K562 (cell line): ENCODE measurements around the gene STK16. TPM values are rescaled to one million over a fixed set of nuclear protein-coding genes. Genes with fewer than 3 reads are reported as not detected.

Experiments
- ATF1 ChIP-seq, 2 experiments: fragments of 450-650 bp in 1 of 2; IDR thresholded peaks; 2 replicates each; pipeline ENCODE4 v1.6.1; 2016; ENCODE audit warnings: missing compliant biosample characterization in 1 of 2, missing genetic modification characterization in 1 of 2
- CTCF ChIP-seq, 3 experiments: IDR thresholded peaks in 2 of 3; conservative IDR thresholded peaks in 1 of 3; 2 replicates each; pipeline ENCODE4 v1.5.1; 2011 to 2012; ENCODE audit warnings: low read length in 3 of 3, mild to moderate bottlenecking in 3 of 3, control low read depth in 2 of 3, improper control_type of control experiment in 1 of 3, inconsistent platforms in 1 of 3, low read depth in 1 of 3, mixed read lengths in 1 of 3, moderate library complexity in 1 of 3; ENCODE audit not compliant: insufficient read depth in 2 of 3
- EP300 ChIP-seq: IDR thresholded peaks from 2 replicates; pipeline ENCODE4 v1.6.1; 2012; ENCODE audit warnings: low read length, improper control_type of control experiment
- MGA ChIP-seq: fragments of 450-650 bp; IDR thresholded peaks from 2 replicates; pipeline ENCODE4 v1.6.1; 2016; ENCODE audit warnings: mild to moderate bottlenecking, moderate library complexity
- NFRKB ChIP-seq: fragments of 450-650 bp; IDR thresholded peaks from 2 replicates; pipeline ENCODE4 v1.6.1; 2016; ENCODE audit warnings: low read depth
- TEAD1 ChIP-seq, 2 experiments: fragments of 450-650 bp in 1 of 2; sonication (generic) in 1 of 2; formaldehyde crosslinking; IDR thresholded peaks; 2 replicates each; pipeline versions ENCODE4 v1.4.0 to v1.8.0; 2020 to 2022; ENCODE audit warnings: mild to moderate bottlenecking in 2 of 2, missing genetic modification reagents in 1 of 2
- TSHZ1 ChIP-seq: fragments of 250-450 bp; sonication (Bioruptor Pico); IDR thresholded peaks from 2 replicates; pipeline ENCODE4 v1.4.0; 2020; ENCODE audit warnings: mild to moderate bottlenecking, moderate library complexity
- XRCC4 ChIP-seq: IDR thresholded peaks from one replicate; pipeline ENCODE4 v1.6.1; 2011; ENCODE audit not compliant: insufficient read depth, insufficient read length; ENCODE audit errors: extremely low read depth
- ZNF263 ChIP-seq: sonication (generic); formaldehyde crosslinking; IDR thresholded peaks from 2 replicates; pipeline ENCODE4 v1.8.0; 2022; ENCODE audit warnings: mild to moderate bottlenecking, missing genetic modification reagents, borderline replicate concordance
- ZNF644 ChIP-seq: fragments of 200-800 bp; sonication (Bioruptor generic); IDR thresholded peaks from 2 replicates; pipeline ENCODE4 v1.6.1; 2016; ENCODE audit warnings: low read depth, missing genetic modification characterization, missing compliant biosample characterization
- polyA plus RNA-seq, 8 experiments: library from polyadenylated mRNA; depleted of rRNA in 4 of 8; stranded (reverse) in 5 of 8; unstranded in 3 of 8; fragments of >200 nt; fragmentation: Nextera tagmentation in 2 of 8; fragmentation: Illumina TruSeq in 1 of 8; extraction: Ambion mirVana in 2 of 8; extraction: Trizol in 1 of 8; gene quantifications; 2 replicates each; pipeline versions ENCODE4 v1.2.1 to v1.2.3, GENCODE V29; 2011 to 2014; ENCODE audit warnings: inconsistent platforms in 1 of 8, missing spikeins in 1 of 8
- total RNA-seq, 7 experiments: library from RNA; depleted of rRNA in 6 of 7; stranded (reverse); fragments of >200 nt in 6 of 7; fragmentation: Illumina TruSeq in 2 of 7; extraction: Trizol in 2 of 7; gene quantifications; 2 replicates each; pipeline versions ENCODE4 v1.2.1 to v1.2.3, GENCODE V29; 2011 to 2021; ENCODE audit warnings: low replicate concordance in 1 of 7

The STK16 gene
- total and polyA plus RNA-seq, 9 of the 15 experiments (the other 6 are each of a cell fraction or from before 2014, with no cell fraction given): 5.4 to 36.2 (median 17.8) TPM

- TF ChIP-seq CTCF (IDR thresholded peaks at IDR 0.05 in 2 of 3, conservative IDR thresholded peaks at IDR 0.05 in 1 of 3; ENCODE audit: insufficient read depth in 2 of 3, low read depth in 1 of 3, low read length in 3 of 3) (0 out of 6 replicates have a peak, but pooled peaks of 1 of the 3 experiments have one; percentile 9), EP300 (no peak), TSHZ1 (no peak), TEAD1 (CRISPR knock-in tag; IDR thresholded peaks at IDR 0.05) (no peak), MGA (peak; percentile 28; the same call in 1 of the 2 replicates), ZNF644 (tag) (no peak), ZNF263 (CRISPR knock-in tag) (peak; percentile 76; the same call in 1 of the 2 replicates), ATF1 (CRISPR knock-in tag; IDR thresholded peaks at IDR 0.05) (no peak), ATF1 (tag; IDR thresholded peaks at IDR 0.05) (peak; percentile 64), NFRKB (0 out of 2 replicates have a peak, but pooled peaks have one; percentile 57), XRCC4 (no peak)
These were observed 34.7 kb downstream of the STK16 start (continued) for GRCh38 chr2:219279916-219280516.
